GM12864 (cell line): ENCODE measurements around the gene DYNC2I2.

Experiments used
- DNase-seq: peaks from one replicate; pipeline ENCODE4 v3.0.0-alpha.2; 2011; ENCODE audit warnings: low read depth
- H3K4me3 ChIP-seq: 2 replicates; pipeline ENCODE4 v1.5.1; 2011; ENCODE audit warnings: mild to moderate bottlenecking, low read depth, low read length, control low read depth
- TF ChIP-seq, protein P1 (sequence below): IDR thresholded peaks from 2 replicates; pipeline ENCODE4 v1.5.1; 2011; ENCODE audit warnings: low read depth, mild to moderate bottlenecking, moderate library complexity, low read length, control low read depth, inconsistent platforms; ENCODE audit errors: missing control alignments

Gene DYNC2I2

DNA sequence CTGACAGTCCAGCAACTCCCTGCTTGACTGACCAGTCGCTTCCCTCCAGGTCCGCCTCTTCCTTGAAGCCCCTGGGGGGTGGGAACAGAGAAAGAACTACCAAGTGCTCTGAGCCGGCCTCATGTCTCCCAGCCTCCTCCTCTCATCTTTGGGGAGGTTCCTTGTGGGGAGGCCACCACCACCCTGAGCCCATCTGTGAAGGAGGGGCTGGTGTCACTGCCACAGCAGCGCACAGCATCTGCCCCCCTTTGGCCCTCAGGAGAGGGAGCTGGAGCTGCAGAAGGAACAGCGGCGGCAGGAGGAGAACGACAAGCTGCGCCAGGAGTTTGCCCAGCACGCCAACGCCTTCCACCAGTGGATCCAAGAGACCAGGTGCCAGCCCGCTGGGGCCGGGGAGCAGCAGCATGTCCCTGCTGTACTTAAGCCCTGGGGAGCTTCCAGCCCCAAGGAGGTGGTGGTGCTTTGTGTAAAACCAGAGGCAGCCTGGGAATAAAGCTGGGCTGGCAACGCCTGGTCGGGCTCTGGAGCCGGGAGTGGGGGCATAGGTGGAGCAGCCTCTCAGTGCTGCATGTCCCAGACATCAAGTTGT is 29.4 kb downstream of the DYNC2I2 start:
- H3K4me3 ChIP-seq = no peak overlapping the region
- TF ChIP-seq, protein P1, sequence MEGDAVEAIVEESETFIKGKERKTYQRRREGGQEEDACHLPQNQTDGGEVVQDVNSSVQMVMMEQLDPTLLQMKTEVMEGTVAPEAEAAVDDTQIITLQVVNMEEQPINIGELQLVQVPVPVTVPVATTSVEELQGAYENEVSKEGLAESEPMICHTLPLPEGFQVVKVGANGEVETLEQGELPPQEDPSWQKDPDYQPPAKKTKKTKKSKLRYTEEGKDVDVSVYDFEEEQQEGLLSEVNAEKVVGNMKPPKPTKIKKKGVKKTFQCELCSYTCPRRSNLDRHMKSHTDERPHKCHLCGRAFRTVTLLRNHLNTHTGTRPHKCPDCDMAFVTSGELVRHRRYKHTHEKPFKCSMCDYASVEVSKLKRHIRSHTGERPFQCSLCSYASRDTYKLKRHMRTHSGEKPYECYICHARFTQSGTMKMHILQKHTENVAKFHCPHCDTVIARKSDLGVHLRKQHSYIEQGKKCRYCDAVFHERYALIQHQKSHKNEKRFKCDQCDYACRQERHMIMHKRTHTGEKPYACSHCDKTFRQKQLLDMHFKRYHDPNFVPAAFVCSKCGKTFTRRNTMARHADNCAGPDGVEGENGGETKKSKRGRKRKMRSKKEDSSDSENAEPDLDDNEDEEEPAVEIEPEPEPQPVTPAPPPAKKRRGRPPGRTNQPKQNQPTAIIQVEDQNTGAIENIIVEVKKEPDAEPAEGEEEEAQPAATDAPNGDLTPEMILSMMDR = no peak
- DNase-seq = no peak

DNA sequence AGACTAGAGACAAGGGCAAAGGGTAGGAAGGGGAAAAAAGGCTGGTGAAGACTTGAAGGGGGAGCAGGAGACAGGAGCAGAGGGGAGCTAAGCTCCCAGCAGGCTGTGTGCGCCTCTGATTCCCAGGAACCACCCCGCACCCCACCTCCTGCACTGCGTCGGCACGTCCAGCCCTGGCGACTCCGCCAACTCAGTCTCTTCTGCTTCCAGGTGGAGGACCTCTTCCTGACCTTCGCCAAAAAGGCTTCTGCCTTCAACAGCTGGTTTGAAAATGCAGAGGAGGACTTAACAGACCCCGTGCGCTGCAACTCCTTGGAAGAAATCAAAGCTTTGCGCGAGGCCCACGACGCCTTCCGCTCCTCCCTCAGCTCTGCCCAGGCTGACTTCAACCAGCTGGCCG is 30.5 kb downstream of the DYNC2I2 start:
- no peak for DNase-seq

DNA sequence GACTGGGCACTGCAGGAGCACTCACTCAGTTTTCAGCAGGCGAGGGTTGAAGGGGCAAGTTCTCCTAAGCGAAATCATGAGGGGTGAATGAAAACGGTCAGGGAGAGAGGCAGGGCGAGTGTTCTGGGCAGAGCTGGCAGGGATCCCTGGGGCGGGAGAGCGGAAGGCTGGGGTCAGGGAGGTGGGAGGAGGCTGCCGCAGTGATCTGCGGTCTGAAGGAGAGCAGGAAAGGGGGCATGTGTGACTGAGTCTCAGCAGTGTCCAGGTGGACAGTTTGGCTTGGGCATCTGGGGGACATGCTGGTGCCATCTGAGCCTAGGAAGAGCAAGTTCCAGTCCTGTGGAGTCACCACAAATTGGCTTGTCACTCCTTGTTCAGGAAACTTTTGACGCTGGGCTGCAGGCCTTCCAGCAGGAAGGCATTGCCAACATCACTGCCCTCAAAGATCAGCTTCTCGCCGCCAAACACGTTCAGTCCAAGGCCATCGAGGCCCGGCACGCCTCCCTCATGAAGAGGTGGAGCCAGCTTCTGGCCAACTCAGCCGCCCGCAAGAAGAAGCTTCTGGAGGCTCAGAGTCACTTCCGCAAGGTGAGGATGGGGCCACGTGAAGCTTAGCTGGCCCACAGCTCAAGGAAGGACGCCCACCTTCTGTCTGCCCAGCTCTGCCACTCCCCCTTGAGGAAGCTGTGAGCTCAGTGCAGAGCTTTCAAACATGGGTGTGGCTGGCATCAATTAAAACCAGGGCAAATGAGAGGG is 31.1 kb downstream of the DYNC2I2 start:
- DNase-seq = no peak
- TF ChIP-seq, protein P1 = no peak

More for the DNA sequence above, 30.5 kb downstream of the DYNC2I2 start:
- TF ChIP-seq, protein P1 = no peak
- no peak overlapping the region for H3K4me3 ChIP-seq

DNA sequence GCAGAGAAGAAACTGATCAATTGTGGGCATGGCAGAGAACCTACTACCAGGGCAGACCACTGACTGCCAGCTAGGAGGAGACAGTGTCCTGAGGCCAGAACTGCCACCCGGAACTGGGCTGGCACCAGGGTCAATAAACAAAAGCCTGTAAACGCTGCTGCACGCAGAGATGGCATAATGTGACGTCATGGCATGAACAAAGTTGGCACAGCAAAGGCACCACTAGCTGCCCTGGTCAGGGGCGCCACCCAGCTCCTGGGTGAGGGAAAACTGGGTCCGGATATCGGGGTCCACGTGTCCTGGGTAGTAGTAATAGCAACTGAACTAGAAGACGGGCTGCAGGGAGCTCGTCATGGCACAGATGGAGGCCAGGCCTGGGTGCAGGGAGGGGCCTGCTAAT is 32.1 kb downstream of the DYNC2I2 start:
- no peak for DNase-seq
- TF ChIP-seq, protein P1 = no peak
- no peak overlapping the region for H3K4me3 ChIP-seq

More for the DNA sequence above, 31.1 kb downstream of the DYNC2I2 start:
- H3K4me3 ChIP-seq = no peak overlapping the region

DNA sequence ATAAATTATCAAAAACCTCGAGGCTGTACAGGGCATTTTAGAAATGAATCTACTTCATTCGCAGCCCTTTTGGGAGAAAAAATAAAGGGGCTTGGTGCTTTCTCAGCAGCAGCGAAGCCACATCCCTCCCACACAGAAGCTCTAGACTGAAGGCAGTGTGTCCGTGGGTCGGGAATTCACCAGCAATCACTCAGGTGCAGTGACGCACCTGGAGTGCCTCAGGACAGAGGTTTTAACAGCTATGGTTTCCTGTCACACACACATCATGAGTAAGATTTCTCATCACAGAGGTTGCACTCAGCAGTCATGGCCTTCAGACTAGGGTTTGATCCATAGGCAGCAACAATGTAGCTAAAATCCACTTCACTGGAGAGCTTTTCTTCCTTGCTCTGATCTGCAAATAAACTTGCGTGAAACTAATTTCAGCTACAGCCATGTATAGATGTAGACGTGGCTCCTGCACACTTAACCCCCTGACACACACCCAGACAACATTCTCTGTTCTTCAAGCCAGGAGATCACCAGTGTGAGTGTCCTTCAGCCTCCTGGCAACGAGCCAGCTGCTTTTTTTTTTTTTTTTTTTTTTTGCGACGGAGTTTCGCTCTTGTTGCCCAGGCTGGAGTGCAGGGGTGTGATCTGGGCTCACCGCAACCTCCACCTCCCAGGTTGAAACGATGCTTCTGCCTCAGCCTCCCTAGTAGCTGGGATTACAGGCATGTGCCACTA is 34.8 kb downstream of the DYNC2I2 start:
- TF ChIP-seq, protein P1 = no peak
- peak; percentile 25 for DNase-seq

DNA sequence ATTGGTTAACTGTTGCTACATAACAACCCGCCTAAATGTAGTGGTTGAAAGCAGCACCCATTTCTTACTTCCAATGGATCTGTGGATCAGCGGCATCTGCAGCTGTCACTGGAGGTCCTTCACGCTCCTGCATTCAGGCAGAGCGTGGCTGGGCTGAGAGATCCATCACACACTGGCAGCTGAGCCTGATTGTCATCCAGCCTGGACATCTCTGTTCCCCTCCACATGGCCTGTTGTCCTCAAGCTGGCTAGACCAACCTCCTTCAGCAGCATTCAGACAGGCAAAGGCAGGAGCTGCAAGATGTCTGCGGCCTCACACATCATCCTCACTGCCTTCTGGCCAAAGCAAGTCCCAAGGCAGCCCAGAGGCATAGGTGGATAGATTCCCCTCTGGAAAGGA is 36.9 kb downstream of the DYNC2I2 start:
- TF ChIP-seq, protein P1 = no peak
- H3K4me3 ChIP-seq = no peak overlapping the region
- DNase-seq = no peak

More for the DNA sequence above, 34.8 kb downstream of the DYNC2I2 start:
- no peak overlapping the region for H3K4me3 ChIP-seq
